ENCODE measurements around the gene MYO5A.

MYO5A gene

GRCh38 chr15:52359722-52360121 is 169.0 kb downstream of the MYO5A start:
- no peak for DNase-seq

GRCh38 chr15:52357949-52358348 is 170.7 kb downstream of the MYO5A start:
- no peak for DNase-seq

GRCh38 chr15:52352086-52352485 is 176.6 kb downstream of the MYO5A start:
- DNase-seq, result no peak

- no peak for DNase-seq
Measured at GRCh38 chr15:52351206-52351908, 177.3 kb downstream of the MYO5A start.

GRCh38 chr15:52350423-52350822 is 178.3 kb downstream of the MYO5A start:
- DNase-seq, result no peak

- DNase-seq, result no peak
Measured at GRCh38 chr15:52349052-52349700, 179.5 kb downstream of the MYO5A start.

GRCh38 chr15:52348056-52348745 is 180.5 kb downstream of the MYO5A start:
- DNase-seq, result no peak

- DNase-seq, result no peak
Measured at GRCh38 chr15:52344592-52344991, 184.1 kb downstream of the MYO5A start.

- no peak for DNase-seq
Measured at GRCh38 chr15:52343831-52344230, 184.8 kb downstream of the MYO5A start.

GRCh38 chr15:52340093-52340492 is 188.6 kb downstream of the MYO5A start:
- no peak for DNase-seq

- DNase-seq, result no peak
Measured at GRCh38 chr15:52338891-52339290, 189.8 kb downstream of the MYO5A start.

GRCh38 chr15:52338058-52338457 is 190.6 kb downstream of the MYO5A start:
- no peak for DNase-seq

- no peak for DNase-seq
Measured at GRCh38 chr15:52337198-52337853, 191.4 kb downstream of the MYO5A start.

GRCh38 chr15:52336529-52336928 is 192.2 kb downstream of the MYO5A start:
- DNase-seq, result no peak

GRCh38 chr15:52334491-52335160 is 194.1 kb downstream of the MYO5A start:
- no peak for DNase-seq

GRCh38 chr15:52331490-52332240 is 197.0 kb downstream of the MYO5A start:
- DNase-seq, result peak; percentile 57

- DNase-seq, result no peak
Measured at GRCh38 chr15:52329987-52330386, 198.7 kb downstream of the MYO5A start.

- no peak for DNase-seq
Measured at GRCh38 chr15:52329150-52329549, 199.5 kb downstream of the MYO5A start.

GRCh38 chr15:52328680-52329079 is 200.0 kb downstream of the MYO5A start:
- no peak for DNase-seq

GRCh38 chr15:52326756-52327155 is 201.9 kb downstream of the MYO5A start:
- DNase-seq, result no peak

GRCh38 chr15:52324109-52324508 is 204.6 kb downstream of the MYO5A start:
- DNase-seq, result no peak
